Fibroblast of lung (primary cell): ENCODE results near the gene FAM117A.

Source experiments
- CTCF ChIP-seq, 2 donors: IDR thresholded peaks in 1 of 2; conservative IDR thresholded peaks in 1 of 2; 1 replicate in 1 of 2; 2 replicates in 1 of 2; pipeline ENCODE4 v1.5.1; 2011 to 2012; ENCODE audit warnings: low read length in 2 of 2, control low read depth in 1 of 2, inconsistent platforms in 1 of 2, low read depth in 1 of 2, mild to moderate bottlenecking in 1 of 2
- EZH2 ChIP-seq: IDR thresholded peaks from 2 replicates; pipeline ENCODE4 v1.5.1; 2012; ENCODE audit warnings: low read length, control low read depth, mild to moderate bottlenecking; ENCODE audit errors: missing control alignments

GRCh38 chr17:49753959-49754391 lies 10.0 kb downstream of the FAM117A start:
- TF ChIP-seq CTCF (conservative IDR thresholded peaks at IDR 0.05 in 1 of 2, IDR thresholded peaks at IDR 0.05 in 1 of 2; ENCODE audit: low read depth in 1 of 2, low read length in 2 of 2) (no peak), EZH2 (no peak)
